ENCODE data around the gene SURF6.
"Not testable (repeated sequence)": the region's sequence is repeated elsewhere in the genome, so short reads cannot be mapped to it uniquely, and the experiment has no call there.

The SURF6 gene

GRCh38 chr9:133340256-133340655 lies 4.3 kb upstream of the SURF6 start (continued):
- no peak for TF ChIP-seq ZNF175 (tag by site-specific recombination; IDR thresholded peaks at IDR 0.05)
- no peak for TF ChIP-seq ZNF639 (tag by site-specific recombination; IDR thresholded peaks at IDR 0.05)
- no peak for TF ChIP-seq ZNF544 (tag by site-specific recombination; IDR thresholded peaks at IDR 0.05)
- TF ChIP-seq ZNF2 (tag by site-specific recombination; IDR thresholded peaks at IDR 0.05), result no peak
- no peak for TF ChIP-seq ZBTB20 (tag by site-specific recombination; IDR thresholded peaks at IDR 0.05)
- TF ChIP-seq GLI4 (tag by site-specific recombination; IDR thresholded peaks at IDR 0.05), result no peak
- no peak for TF ChIP-seq ZNF148 (tag by site-specific recombination; IDR thresholded peaks at IDR 0.05; ENCODE audit: borderline replicate concordance)
- TF ChIP-seq REPIN1 (tag by site-specific recombination; IDR thresholded peaks at IDR 0.05; ENCODE audit: low read depth), result no peak
- no peak for TF ChIP-seq ZNF629 (tag by site-specific recombination; IDR thresholded peaks at IDR 0.05)
- TF ChIP-seq SALL2 (tag by site-specific recombination; IDR thresholded peaks at IDR 0.05; ENCODE audit: borderline replicate concordance), result no peak

- Histone ChIP-seq H3K4me3 (ENCODE audit: low read depth, low read length) (no peak overlapping the region), H3K9me3 (ENCODE audit: control insufficient read depth, insufficient read depth, low read depth, low read length) (no peaks in the 10 kb centered on the region), H3K4me1 (ENCODE audit: control insufficient read depth, insufficient read depth, low read length) (peaks cover 2% of the 10 kb centered on the region; the same call in 1 of the 2 replicates), H3K27ac (ENCODE audit: extremely low read depth, low read depth, low read length) (no peak overlapping the region), H3K36me3 (ENCODE audit: control insufficient read depth in 2 of 2, insufficient read depth in 1 of 2, low read length in 2 of 2) (peaks cover 0 to 61% of the 10 kb centered on the region in 2 experiments; a peak in 1 of 3 replicates)
- TF ChIP-seq ZNF610 (tag by site-specific recombination; IDR thresholded peaks at IDR 0.05; ENCODE audit: borderline replicate concordance) (no peak), ZNF518A (tag by site-specific recombination; conservative IDR thresholded peaks at IDR 0.05; ENCODE audit: low read depth) (no peak), ZNF324 (tag by site-specific recombination; IDR thresholded peaks at IDR 0.05) (no peak), ZNF354C (tag by site-specific recombination; IDR thresholded peaks at IDR 0.05; ENCODE audit: borderline replicate concordance, low read depth) (no peak), ZBTB21 (tag by site-specific recombination; IDR thresholded peaks at IDR 0.05) (no peak), KLF8 (tag by site-specific recombination; IDR thresholded peaks at IDR 0.05) (no peak), ZNF280D (tag by site-specific recombination; IDR thresholded peaks at IDR 0.05) (no peak), FEZF1 (tag by site-specific recombination; IDR thresholded peaks at IDR 0.05) (no peak), ZNF423 (tag by site-specific recombination; IDR thresholded peaks at IDR 0.05) (no peak), ZSCAN16 (tag by site-specific recombination; IDR thresholded peaks at IDR 0.05) (no peak), ZIC2 (tag by site-specific recombination; IDR thresholded peaks at IDR 0.05) (no peak), SETDB1 (IDR thresholded peaks at IDR 0.05; ENCODE audit: insufficient read length, low read length) (no peak), ZNF837 (tag by site-specific recombination; IDR thresholded peaks at IDR 0.05) (no peak)
- CTCF ChIA-PET, result interaction anchor here (0.6 to 1.7 kb wide), 6 partner anchors 10 to 160 kb away, joined by 3 to 6 read pairs (median 3); no protein-coding TSS in a partner anchor
- POLR2A ChIA-PET, result interaction anchor here (0.7 to 2.2 kb wide), 4 partner anchors 8 to 27 kb away, joined by 3 to 15 read pairs (median 4); partner anchors contain the start of genes MED22 and RPL7A
Measured at GRCh38 chr9:133339641-133340040, 3.7 kb upstream of the SURF6 start.

GRCh38 chr9:133334888-133335287 lies 1.1 kb downstream of the SURF6 start:
- H3K9me3 ChIP-seq (ENCODE audit: control insufficient read depth, insufficient read depth, low read depth, low read length); H3K27ac ChIP-seq (ENCODE audit: extremely low read depth, low read depth, low read length); H3K4me1 ChIP-seq (ENCODE audit: control insufficient read depth, insufficient read depth, low read length): not testable (repeated sequence)
- H3K4me3 ChIP-seq (ENCODE audit: low read depth, low read length), result peak overlapping the region; percentile 74
- ChIA-PET POLR2A (interaction anchor here (0.6 to 2.3 kb wide), 7 partner anchors 9 to 149 kb away, joined by 3 to 18 read pairs (median 6); partner anchors contain the start of genes MED22, RPL7A, STKLD1 and SURF4), CTCF (interaction anchor here (0.6 to 8.9 kb wide), 8 partner anchors 21 to 322 kb away, joined by 3 to 159 read pairs (median 4); no protein-coding TSS in a partner anchor)
- peaks cover 4 to 61% of the 10 kb centered on the region in 2 experiments; a peak in 2 of 3 replicates for H3K36me3 ChIP-seq (ENCODE audit: control insufficient read depth in 2 of 2, insufficient read depth in 1 of 2, low read length in 2 of 2)
